HG02623 (cell line): Measurements from ENCODE around the gene CEACAM16.
"Not testable (repeated sequence)": the region's sequence is repeated elsewhere in the genome, so short reads cannot be mapped to it uniquely, and the experiment has no call there.

Source experiments
- ATAC-seq: cut with Tn5 transposase; IDR thresholded peaks from one replicate; pipeline ENCODE4 v1.9.1; 2021; ENCODE audit warnings: moderate library complexity; ENCODE audit not compliant: unreplicated experiment

Gene CEACAM16

GRCh38 chr19:44702551-44703176, 3.7 kb downstream of the CEACAM16 start:
- ATAC-seq, result no peak

GRCh38 chr19:44703336-44704078, 4.6 kb downstream of the CEACAM16 start:
- no peak for ATAC-seq

- ATAC-seq, result no peak
Measured at GRCh38 chr19:44704982-44705381, 6.0 kb downstream of the CEACAM16 start.

- ATAC-seq, result no peak
Measured at GRCh38 chr19:44705502-44706010, 6.6 kb downstream of the CEACAM16 start.

GRCh38 chr19:44706506-44707236, 7.7 kb downstream of the CEACAM16 start:
- no peak for ATAC-seq

- ATAC-seq, result no peak
Measured at GRCh38 chr19:44707794-44708193, 8.8 kb downstream of the CEACAM16 start.

- no peak for ATAC-seq
Measured at GRCh38 chr19:44708940-44709339, 10.0 kb downstream of the CEACAM16 start.

GRCh38 chr19:44709434-44710266, 10.7 kb downstream of the CEACAM16 start:
- ATAC-seq, result not testable (repeated sequence)

GRCh38 chr19:44710483-44710882, 11.5 kb downstream of the CEACAM16 start:
- no peak for ATAC-seq

- no peak for ATAC-seq
Measured at GRCh38 chr19:44712864-44713515, 14.0 kb downstream of the CEACAM16 start.

- no peak for ATAC-seq
Measured at GRCh38 chr19:44714597-44715169, 15.7 kb downstream of the CEACAM16 start.

- no peak for ATAC-seq
Measured at GRCh38 chr19:44717603-44718002, 18.7 kb downstream of the CEACAM16 start.

- no peak for ATAC-seq
Measured at GRCh38 chr19:44718441-44719261, 19.7 kb downstream of the CEACAM16 start.

GRCh38 chr19:44719262-44719701, 20.3 kb downstream of the CEACAM16 start:
- ATAC-seq, result no peak

- not testable (repeated sequence) for ATAC-seq
Measured at GRCh38 chr19:44720396-44720795, 21.4 kb downstream of the CEACAM16 start.

- ATAC-seq, result no peak
Measured at GRCh38 chr19:44720945-44721344, 22.0 kb downstream of the CEACAM16 start.

GRCh38 chr19:44721369-44721768, 22.4 kb downstream of the CEACAM16 start:
- not testable (repeated sequence) for ATAC-seq

GRCh38 chr19:44722131-44723121, 23.5 kb downstream of the CEACAM16 start:
- ATAC-seq, result no peak
